T-cell (primary cell): Measurements from ENCODE around the gene TBC1D14. TPM values are rescaled to one million over a fixed set of nuclear protein-coding genes. Genes with fewer than 3 reads are reported as not detected.
A peak's percentile ranks its signal among the peaks of the same experiment; 100 is the strongest.
"Not testable (repeated sequence)": the region's sequence is repeated elsewhere in the genome, so short reads cannot be mapped to it uniquely, and the experiment has no call there.

Experiments
- ATAC-seq, 4 experiments: fragments of 200-7000 bp in 3 of 4; fragments of 150-1000 bp in 1 of 4; cut with Tn5 transposase; replicated peaks in 1 of 4; 1 replicate in 3 of 4; 2 replicates in 1 of 4; pipeline ENCODE4 v1.10.0; 2021; ENCODE audit warnings: moderate library complexity in 3 of 4, mild to moderate bottlenecking in 2 of 4, moderate number of reproducible peaks in 1 of 4
- CTCF ChIA-PET, 2 donors: fragments of 300-600 bp; sonication (Branson Sonifier 250); formaldehyde crosslinking; loops; one replicate each; lab custom pipeline; 2022; ENCODE audit warnings: antibody characterized with exemption in 2 of 2; lab: Charles Lee
- POLR2A ChIA-PET, 2 donors: fragments of 300-600 bp; sonication (Branson Sonifier 250); formaldehyde crosslinking; loops; one replicate each; lab custom pipeline; 2022; ENCODE audit warnings: antibody characterized with exemption in 2 of 2; lab: Charles Lee
- DNase-seq, 35 experiments: peaks; one replicate each; pipeline versions ENCODE4 v3.0.0 to v3.0.0-alpha.2; 2013 to 2023
- H3K27ac ChIP-seq: one replicate; pipeline ENCODE4 v1.5.1; 2013; ENCODE audit warnings: low read length
- H3K27me3 ChIP-seq, 2 experiments: replicated peaks in 1 of 2; 1 replicate in 1 of 2; 2 replicates in 1 of 2; pipeline versions ENCODE4 v1.6.1 to v1.7.0; 2013; ENCODE audit warnings: low read length in 1 of 2, mixed read lengths in 1 of 2; ENCODE audit not compliant: control insufficient read depth in 2 of 2, insufficient read depth in 2 of 2; ENCODE audit errors: extremely low read depth in 1 of 2
- H3K36me3 ChIP-seq, 2 donors: 1 replicate in 1 of 2; 2 replicates in 1 of 2; pipeline versions ENCODE4 v1.6.1 to v1.7.0; 2013; ENCODE audit warnings: low read length in 1 of 2; ENCODE audit not compliant: control insufficient read depth in 2 of 2, insufficient read depth in 1 of 2; ENCODE audit errors: extremely low read depth in 1 of 2
- H3K4me1 ChIP-seq, 2 experiments: 1 replicate in 1 of 2; 2 replicates in 1 of 2; pipeline versions ENCODE4 v1.6.1 to v1.7.0; 2013; ENCODE audit warnings: low read length in 2 of 2, mixed read lengths in 1 of 2; ENCODE audit not compliant: insufficient read depth in 2 of 2, control insufficient read depth in 1 of 2; ENCODE audit errors: extremely low read depth in 1 of 2
- H3K4me3 ChIP-seq, 2 donors: 1 replicate in 1 of 2; 2 replicates in 1 of 2; pipeline versions ENCODE4 v1.5.1 to v1.7.0; 2013; ENCODE audit warnings: mild to moderate bottlenecking in 2 of 2, low read length in 1 of 2, moderate library complexity in 1 of 2; ENCODE audit not compliant: control insufficient read depth in 1 of 2; ENCODE audit errors: extremely low read depth in 1 of 2
- H3K9me3 ChIP-seq: 2 replicates; pipeline ENCODE4 v1.7.0; 2013
- H3K27ac Mint-ChIP-seq, 2 donors: one replicate each; pipeline ENCODE4 v1.8.0; 2020 to 2021; ENCODE audit warnings: mild to moderate bottlenecking in 2 of 2, mixed read lengths in 2 of 2
- H3K27me3 Mint-ChIP-seq, 2 donors: one replicate each; pipeline ENCODE4 v1.8.0; 2021 to 2022; ENCODE audit warnings: mixed read lengths in 2 of 2
- H3K36me3 Mint-ChIP-seq: one replicate; pipeline ENCODE4 v1.8.0; 2021; ENCODE audit warnings: mixed read lengths
- H3K4me1 Mint-ChIP-seq, 3 donors: one replicate each; pipeline ENCODE4 v1.8.0; 2020 to 2022; ENCODE audit warnings: mixed read lengths in 3 of 3, mild to moderate bottlenecking in 1 of 3
- H3K4me3 Mint-ChIP-seq, 3 donors: one replicate each; pipeline ENCODE4 v1.8.0; 2020 to 2022; ENCODE audit warnings: mild to moderate bottlenecking in 3 of 3, mixed read lengths in 3 of 3, moderate library complexity in 3 of 3
- H3K9me3 Mint-ChIP-seq, 3 donors: one replicate each; pipeline ENCODE4 v1.8.0; 2020 to 2022; ENCODE audit warnings: mixed read lengths in 3 of 3
- WGBS: methylation state at CpG from one replicate; pipeline ENCODE4 v1.1.5; 2013; ENCODE audit warnings: missing lambda C conversion rate; ENCODE audit not compliant: insufficient coverage; 5-methylcytosine and 5-hydroxymethylcytosine counted together
- total RNA-seq, 35 experiments: library from RNA in 6 of 35; stranded (reverse) in 6 of 35; fragments of 120-200 nt in 1 of 35; gene quantifications; one replicate each; pipeline versions ENCODE4 v1.2.1 to v1.2.4 and lab custom pipeline; 2013 to 2026

The TBC1D14 gene
- total RNA-seq, 5 donors from 2014 or later (not counting 1 experiment from before 2014, with no cell fraction given) = 44.2 to 73.8 (median 62.3) TPM

GRCh38 chr4:6905516-6906445 is 3.8 kb upstream of the TBC1D14 start:
- no peak overlapping the region for H3K27ac ChIP-seq
- H3K9me3 ChIP-seq = no peaks in the 10 kb centered on the region
- H3K27ac Mint-ChIP-seq = peak overlapping the region in 1 of 2 donors; percentile 19
- H3K4me1 Mint-ChIP-seq = peaks cover 20 to 44% (median 24%) of the 10 kb centered on the region in 3 donors
- no peak for DNase-seq
- no peaks in the 10 kb centered on the region for H3K27me3 Mint-ChIP-seq
- ChIA-PET CTCF (interaction anchor here (0.6 to 0.9 kb wide), 2 partner anchors 68 to 188 kb away, joined by 3 to 4 read pairs; no protein-coding TSS in a partner anchor), POLR2A (interaction anchor here in 1 of 2 donors (0.5 kb wide), 2 partner anchors 10 to 161 kb away, joined by 4 to 5 read pairs; no protein-coding TSS in a partner anchor)
- H3K9me3 Mint-ChIP-seq = no peaks in the 10 kb centered on the region
- 98% methylated on average over 11 of the region's 13 CpGs for WGBS
- ATAC-seq = no peak
- no peak overlapping the region for H3K4me3 ChIP-seq
- no peaks in the 10 kb centered on the region for H3K27me3 ChIP-seq
- peaks cover 3 to 34% of the 10 kb centered on the region in 2 experiments for H3K4me1 ChIP-seq
- H3K4me3 Mint-ChIP-seq = no peak overlapping the region
- H3K36me3 Mint-ChIP-seq = no peaks in the 10 kb centered on the region
- no peaks in the 10 kb centered on the region for H3K36me3 ChIP-seq

GRCh38 chr4:6906486-6906885 is 3.1 kb upstream of the TBC1D14 start:
- POLR2A ChIA-PET = interaction anchor here in 1 of 2 donors (0.5 kb wide), 2 partner anchors 9 to 160 kb away, joined by 4 to 5 read pairs; no protein-coding TSS in a partner anchor
- H3K27me3 ChIP-seq, H3K9me3 Mint-ChIP-seq, H3K36me3 Mint-ChIP-seq, H3K27me3 Mint-ChIP-seq, H3K27ac ChIP-seq, H3K36me3 ChIP-seq, H3K27ac Mint-ChIP-seq, ATAC-seq, DNase-seq, H3K4me3 Mint-ChIP-seq, H3K9me3 ChIP-seq, H3K4me3 ChIP-seq: not testable (repeated sequence)
- CTCF ChIA-PET = interaction anchor here in 1 of 2 donors (0.7 to 0.9 kb wide), 2 partner anchors 67 to 85 kb away, joined by 4 read pairs; no protein-coding TSS in a partner anchor
- H3K4me1 Mint-ChIP-seq = peaks cover 27 to 48% (median 30%) of the 10 kb centered on the region in 3 donors
- H3K4me1 ChIP-seq = peaks cover 6 to 35% of the 10 kb centered on the region in 2 experiments
- WGBS = 100% methylated on average over 4 of the region's 6 CpGs

GRCh38 chr4:6907658-6908191 is 1.9 kb upstream of the TBC1D14 start:
- H3K4me1 ChIP-seq = peaks cover 9 to 46% of the 10 kb centered on the region in 2 experiments
- DNase-seq (peak in 2 of 35 experiments; percentile 42 to 51), ATAC-seq (no peak)
- 51% methylated on average over 19 of the region's 22 CpGs for WGBS
- peak overlapping the region; percentile 16 to 44 for H3K27ac Mint-ChIP-seq
- H3K36me3 Mint-ChIP-seq = no peaks in the 10 kb centered on the region
- H3K4me3 Mint-ChIP-seq = peak overlapping the region; percentile 11 to 88 (median 50)
- no peak overlapping the region for H3K4me3 ChIP-seq
- no peaks in the 10 kb centered on the region for H3K9me3 Mint-ChIP-seq
- H3K9me3 ChIP-seq = no peaks in the 10 kb centered on the region
- CTCF ChIA-PET = interaction anchor here (1.5 to 1.7 kb wide), 2 partner anchors 8 to 67 kb away, joined by 6 to 8 read pairs; no protein-coding TSS in a partner anchor
- no peaks in the 10 kb centered on the region for H3K27me3 Mint-ChIP-seq
- H3K27me3 ChIP-seq = no peaks in the 10 kb centered on the region
- H3K27ac ChIP-seq = no peak overlapping the region
- H3K36me3 ChIP-seq = no peaks in the 10 kb centered on the region
- peaks cover 37 to 58% (median 39%) of the 10 kb centered on the region in 3 donors for H3K4me1 Mint-ChIP-seq
- POLR2A ChIA-PET = interaction anchor here in 1 of 2 donors (0.6 kb wide), 1 partner anchor 18 kb away, joined by 3 read pairs; no protein-coding TSS in a partner anchor

DNA sequence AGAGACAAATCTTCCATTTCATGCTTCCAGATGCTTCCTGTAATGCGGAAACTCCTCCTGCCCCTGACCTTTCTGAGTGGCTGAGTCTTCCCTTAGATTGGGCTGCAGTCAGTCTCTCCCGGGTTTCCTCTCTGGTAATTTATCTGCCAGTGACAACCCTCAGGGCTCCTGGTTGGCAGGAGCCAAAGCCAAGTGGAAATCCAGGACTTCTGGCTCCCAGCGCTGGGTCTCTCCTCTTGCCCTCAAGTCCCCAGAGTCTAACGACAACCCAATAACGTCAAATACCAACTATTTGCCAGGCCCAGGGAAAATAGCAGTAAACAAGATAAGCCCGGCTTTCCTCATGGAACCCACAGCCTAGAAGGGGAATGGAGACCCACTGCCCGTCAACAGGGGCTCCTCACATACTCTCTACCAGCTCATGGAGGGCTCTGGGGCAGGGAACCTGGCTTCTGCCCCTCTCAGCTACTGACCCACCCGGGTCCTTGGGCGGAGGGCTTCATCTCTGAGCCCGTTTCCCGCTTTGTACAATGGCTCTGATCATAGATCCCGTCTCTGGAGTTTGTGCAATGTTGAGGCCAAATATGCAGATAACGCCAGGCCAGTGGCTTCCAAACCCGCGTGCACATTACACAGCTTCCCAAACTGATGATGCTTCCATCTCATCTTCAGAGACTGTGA is 1.1 kb upstream of the TBC1D14 start:
- H3K4me3 Mint-ChIP-seq = peak overlapping the region; percentile 86 to 88 (median 88)
- no peaks in the 10 kb centered on the region for H3K9me3 ChIP-seq
- ChIA-PET CTCF (interaction anchor here (0.7 to 1.7 kb wide), 9 partner anchors 9 to 163 kb away, joined by 3 to 8 read pairs (median 5); partner anchors contain the start of gene GRPEL1 (in 2 of the 2)), POLR2A (interaction anchor here (0.5 to 1.2 kb wide), 7 partner anchors 9 to 235 kb away, joined by 3 to 7 read pairs (median 3); partner anchors contain the start of gene GRPEL1 (in 1 of the 2))
- H3K27ac ChIP-seq = peak overlapping the region; percentile 96
- H3K27me3 Mint-ChIP-seq = no peaks in the 10 kb centered on the region
- H3K36me3 Mint-ChIP-seq = no peaks in the 10 kb centered on the region
- DNase-seq = no peak
- H3K27me3 ChIP-seq = no peaks in the 10 kb centered on the region
- no peak for ATAC-seq
- no peaks in the 10 kb centered on the region for H3K9me3 Mint-ChIP-seq
- 59% methylated on average over 13 of the region's 15 CpGs for WGBS
- peaks cover 45 to 62% (median 46%) of the 10 kb centered on the region in 3 donors for H3K4me1 Mint-ChIP-seq
- peak overlapping the region; percentile 87 to 90 for H3K27ac Mint-ChIP-seq
- H3K4me1 ChIP-seq = peaks cover 9 to 54% of the 10 kb centered on the region in 2 experiments
- H3K4me3 ChIP-seq = peak overlapping the region; percentile 79 to 92
- no peaks in the 10 kb centered on the region for H3K36me3 ChIP-seq

- Histone ChIP-seq H3K27ac (peak overlapping the region; percentile 36), H3K36me3 (no peaks in the 10 kb centered on the region)
- DNase-seq = peak in 8 of 35 experiments; percentile 5 to 43 (median 29)
Observed at GRCh38 chr4:6909970-6910339, 329 bp downstream of the TBC1D14 start.

More at GRCh38 chr4:6909970-6910339, 329 bp downstream of the TBC1D14 start:
- WGBS = under 1% methylated on average over 58 of the region's 58 CpGs
- Mint-ChIP-seq H3K36me3 (no peaks in the 10 kb centered on the region), H3K4me3 (peak overlapping the region; percentile 89 to 94 (median 89)), H3K9me3 (no peaks in the 10 kb centered on the region), H3K27ac (peak overlapping the region in 1 of 2 donors; percentile 80), H3K27me3 (no peaks in the 10 kb centered on the region), H3K4me1 (peaks cover 53 to 68% (median 57%) of the 10 kb centered on the region in 3 donors)
- POLR2A ChIA-PET = interaction anchor here in 1 of 2 donors (1.2 kb wide), 1 partner anchor 11 kb away, joined by 3 read pairs; no protein-coding TSS in a partner anchor
- no peaks in the 10 kb centered on the region for H3K27me3 ChIP-seq
- H3K4me1 ChIP-seq = peaks cover 9 to 56% of the 10 kb centered on the region in 2 experiments
- CTCF ChIA-PET = interaction anchor here (0.7 to 1.3 kb wide), 4 partner anchors 14 to 158 kb away, joined by 4 to 6 read pairs (median 4); partner anchors contain the start of gene GRPEL1 (in 1 of the 2)
- ATAC-seq = peak in 1 of 4 experiments; percentile 33
- H3K4me3 ChIP-seq = peak overlapping the region; percentile 74 to 83
- no peaks in the 10 kb centered on the region for H3K9me3 ChIP-seq
